ENCODE results near the gene ARL9. TPM values are rescaled to one million over a fixed set of nuclear protein-coding genes. Genes with fewer than 3 reads are reported as not detected.

ARL9 gene
- total RNA-seq, 4 donors from 2014 or later: 0.60 to 1.5 (median 0.87) TPM; not detected in 1

- no peak for TF ChIP-seq CTCF (IDR thresholded peaks at IDR 0.05)
- TF ChIP-seq POLR2A (IDR thresholded peaks at IDR 0.05): no peak
- TF ChIP-seq EP300 (IDR thresholded peaks at IDR 0.05): no peak
Measured at GRCh38 chr4:56469489-56470210, 35.9 kb upstream of the ARL9 start.

GRCh38 chr4:56475917-56476316 is 29.7 kb upstream of the ARL9 start:
- Histone ChIP-seq H3K27me3 (no peaks in the 10 kb centered on the region), H3K9me3 (no peaks in the 10 kb centered on the region), H3K27ac (no peak overlapping the region), H3K36me3 (peaks cover 0 to 98% (median 22%) of the 10 kb centered on the region in 3 donors), H3K4me1 (no peaks in the 10 kb centered on the region), H3K4me3 (no peak overlapping the region)
- WGBS, 2 donors: 86 to 94% methylated on average over 2 of the region's 2 CpGs
- no peak for TF ChIP-seq POLR2A (IDR thresholded peaks at IDR 0.05)
- no peak for TF ChIP-seq CTCF (IDR thresholded peaks at IDR 0.05)
- TF ChIP-seq EP300 (IDR thresholded peaks at IDR 0.05): no peak
- no peak for DNase-seq (ENCODE audit: low spot score in 2 of 2)

More at GRCh38 chr4:56469489-56470210, 35.9 kb upstream of the ARL9 start:
- H3K36me3 ChIP-seq: peaks cover 0 to 47% (median 15%) of the 10 kb centered on the region in 3 donors
- H3K27ac ChIP-seq: no peak overlapping the region
- no peak for DNase-seq (ENCODE audit: low spot score in 2 of 2)
- WGBS, 2 donors: 78 to 81% methylated on average over 6 of the region's 6 CpGs
- peaks cover 0 to 33% (median 22%) of the 10 kb centered on the region in 4 donors for H3K4me1 ChIP-seq
- no peaks in the 10 kb centered on the region for H3K27me3 ChIP-seq
- H3K4me3 ChIP-seq: no peak overlapping the region
- no peaks in the 10 kb centered on the region for H3K9me3 ChIP-seq

- H3K36me3 ChIP-seq: peaks cover 0 to 96% (median 20%) of the 10 kb centered on the region in 3 donors
- TF ChIP-seq POLR2A (IDR thresholded peaks at IDR 0.05) (no peak), EP300 (IDR thresholded peaks at IDR 0.05) (no peak), CTCF (IDR thresholded peaks at IDR 0.05) (no peak)
- WGBS, 2 donors: 91 to 94% methylated on average over 5 of the region's 5 CpGs
Measured at GRCh38 chr4:56477192-56477702, 28.3 kb upstream of the ARL9 start.

GRCh38 chr4:56480691-56481090 is 24.9 kb upstream of the ARL9 start:
- peaks cover 0 to 96% (median 3%) of the 10 kb centered on the region in 3 donors for H3K36me3 ChIP-seq
- H3K4me3 ChIP-seq: no peak overlapping the region
- no peaks in the 10 kb centered on the region for H3K9me3 ChIP-seq
- no peak overlapping the region for H3K27ac ChIP-seq
- no peak for DNase-seq (ENCODE audit: low spot score in 2 of 2)
- no peaks in the 10 kb centered on the region for H3K27me3 ChIP-seq
- no peak for TF ChIP-seq POLR2A (IDR thresholded peaks at IDR 0.05)
- no peaks in the 10 kb centered on the region for H3K4me1 ChIP-seq
- 89 to 92% methylated on average over 3 of the region's 3 CpGs for WGBS, 2 donors

More at GRCh38 chr4:56477192-56477702, 28.3 kb upstream of the ARL9 start:
- Histone ChIP-seq H3K4me3 (no peak overlapping the region), H3K4me1 (no peaks in the 10 kb centered on the region), H3K9me3 (no peaks in the 10 kb centered on the region), H3K27me3 (no peaks in the 10 kb centered on the region), H3K27ac (no peak overlapping the region)
- no peak for DNase-seq (ENCODE audit: low spot score in 2 of 2)

GRCh38 chr4:56496241-56496640 is 9.3 kb upstream of the ARL9 start:
- no peak overlapping the region for H3K27ac ChIP-seq
- H3K4me3 ChIP-seq: no peak overlapping the region
- H3K27me3 ChIP-seq: no peaks in the 10 kb centered on the region
- TF ChIP-seq CTCF (IDR thresholded peaks at IDR 0.05) (no peak), EP300 (IDR thresholded peaks at IDR 0.05) (no peak), POLR2A (IDR thresholded peaks at IDR 0.05) (no peak)
- H3K36me3 ChIP-seq: peaks cover 0 to 88% (median 0%) of the 10 kb centered on the region in 3 donors
- no peak for DNase-seq (ENCODE audit: low spot score in 2 of 2)
- peaks cover 0 to 15% (median 3%) of the 10 kb centered on the region in 4 donors for H3K4me1 ChIP-seq
- H3K9me3 ChIP-seq: no peaks in the 10 kb centered on the region
- WGBS, 2 donors: 93% methylated on average over 1 of the region's 1 CpG
